ENCODE measurements around the gene UNK.

UNK gene

GRCh38 chr17:75743625-75744206 is 40.9 kb upstream of the UNK start:
- Histone ChIP-seq H3K9me3 (ENCODE audit: control insufficient read depth, low read length) (no peaks in the 10 kb centered on the region), H3K4me1 (ENCODE audit: control insufficient read depth, insufficient read depth, low read length) (no peaks in the 10 kb centered on the region), H3K4me3 (ENCODE audit: insufficient read depth, low read depth, low read length) (no peak overlapping the region), H3K36me3 (ENCODE audit: control insufficient read depth, insufficient read depth, low read length) (no peaks in the 10 kb centered on the region), H3K27ac (ENCODE audit: insufficient read depth, low read depth, low read length, poor library complexity, severe bottlenecking) (no peak overlapping the region), H3K27me3 (ENCODE audit: control insufficient read depth, insufficient read depth, low read length, poor library complexity, severe bottlenecking) (no peaks in the 10 kb centered on the region)
- 93 to 94% methylated on average over 25 of the region's 25 CpGs for WGBS, 2 experiments

DNA sequence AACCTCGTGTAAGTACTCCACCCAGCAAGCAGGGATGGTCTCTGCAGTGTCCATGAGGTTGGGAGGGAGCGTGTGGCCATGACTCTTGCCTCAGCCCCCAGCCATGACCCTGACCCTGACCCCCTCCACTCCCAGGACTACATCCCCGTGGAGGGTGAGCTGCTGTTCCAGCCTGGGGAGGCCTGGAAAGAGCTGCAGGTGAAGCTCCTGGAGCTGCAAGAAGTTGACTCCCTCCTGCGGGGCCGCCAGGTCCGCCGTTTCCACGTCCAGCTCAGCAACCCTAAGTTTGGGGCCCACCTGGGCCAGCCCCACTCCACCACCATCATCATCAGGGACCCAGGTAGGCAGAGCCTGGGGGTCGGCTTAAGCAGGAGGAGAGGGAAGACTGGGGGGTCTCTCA is 35.9 kb upstream of the UNK start:
- H3K4me1 ChIP-seq (ENCODE audit: control insufficient read depth, insufficient read depth, low read length), result no peaks in the 10 kb centered on the region
- no peaks in the 10 kb centered on the region for H3K36me3 ChIP-seq (ENCODE audit: control insufficient read depth, insufficient read depth, low read length)
- H3K27me3 ChIP-seq (ENCODE audit: control insufficient read depth, insufficient read depth, low read length, poor library complexity, severe bottlenecking), result peaks cover 8% of the 10 kb centered on the region
- 88 to 90% methylated on average over 9 of the region's 9 CpGs for WGBS, 2 experiments
- H3K4me3 ChIP-seq (ENCODE audit: insufficient read depth, low read depth, low read length), result no peak overlapping the region
- H3K9me3 ChIP-seq (ENCODE audit: control insufficient read depth, low read length), result no peaks in the 10 kb centered on the region
- no peak overlapping the region for H3K27ac ChIP-seq (ENCODE audit: insufficient read depth, low read depth, low read length, poor library complexity, severe bottlenecking)

GRCh38 chr17:75749545-75750389 is 34.8 kb upstream of the UNK start:
- peaks cover 12% of the 10 kb centered on the region for H3K27me3 ChIP-seq (ENCODE audit: control insufficient read depth, insufficient read depth, low read length, poor library complexity, severe bottlenecking)
- 23 to 25% methylated on average over 20 of the region's 20 CpGs for WGBS, 2 experiments

DNA sequence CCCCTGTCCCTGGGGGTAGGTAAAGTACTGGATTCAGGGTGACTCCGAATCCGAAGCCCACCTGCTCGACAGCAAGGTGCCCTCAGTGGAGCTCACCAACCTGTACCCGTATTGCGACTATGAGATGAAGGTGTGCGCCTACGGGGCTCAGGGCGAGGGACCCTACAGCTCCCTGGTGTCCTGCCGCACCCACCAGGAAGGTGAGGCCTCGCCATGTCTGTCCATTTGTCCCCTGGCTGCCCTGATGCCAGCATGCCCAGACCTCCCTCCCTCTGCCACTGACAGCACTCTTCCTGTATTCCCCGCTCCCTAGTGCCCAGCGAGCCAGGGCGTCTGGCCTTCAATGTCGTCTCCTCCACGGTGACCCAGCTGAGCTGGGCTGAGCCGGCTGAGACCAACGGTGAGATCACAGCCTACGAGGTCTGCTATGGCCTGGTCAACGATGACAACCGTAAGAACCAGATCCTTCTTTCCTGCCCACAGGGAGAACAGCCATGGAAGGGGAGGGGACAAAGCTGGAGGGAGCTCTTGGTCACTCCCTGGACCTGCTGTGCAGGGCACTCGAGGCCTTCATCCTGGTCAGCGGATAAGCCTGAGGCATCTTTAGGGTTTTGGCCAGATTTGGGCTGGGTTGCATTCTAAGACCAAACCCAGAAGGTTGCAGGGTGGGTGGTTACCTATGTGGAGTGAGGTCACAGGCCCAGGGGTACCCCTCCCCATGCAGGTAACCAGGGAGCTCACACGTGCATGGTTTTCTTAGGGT is 33.8 kb upstream of the UNK start:
- 88 to 89% methylated on average over 23 of the region's 23 CpGs for WGBS, 2 experiments
- Histone ChIP-seq H3K27ac (ENCODE audit: insufficient read depth, low read depth, low read length, poor library complexity, severe bottlenecking) (no peak overlapping the region), H3K4me3 (ENCODE audit: insufficient read depth, low read depth, low read length) (no peak overlapping the region), H3K27me3 (ENCODE audit: control insufficient read depth, insufficient read depth, low read length, poor library complexity, severe bottlenecking) (peaks cover 12% of the 10 kb centered on the region), H3K36me3 (ENCODE audit: control insufficient read depth, insufficient read depth, low read length) (no peaks in the 10 kb centered on the region), H3K9me3 (ENCODE audit: control insufficient read depth, low read length) (no peaks in the 10 kb centered on the region), H3K4me1 (ENCODE audit: control insufficient read depth, insufficient read depth, low read length) (peaks cover 4% of the 10 kb centered on the region)

More at GRCh38 chr17:75749545-75750389, 34.8 kb upstream of the UNK start:
- H3K4me3 ChIP-seq (ENCODE audit: insufficient read depth, low read depth, low read length), result no peak overlapping the region
- H3K9me3 ChIP-seq (ENCODE audit: control insufficient read depth, low read length), result no peaks in the 10 kb centered on the region
- H3K4me1 ChIP-seq (ENCODE audit: control insufficient read depth, insufficient read depth, low read length), result no peaks in the 10 kb centered on the region
- H3K27ac ChIP-seq (ENCODE audit: insufficient read depth, low read depth, low read length, poor library complexity, severe bottlenecking), result no peak overlapping the region
- H3K36me3 ChIP-seq (ENCODE audit: control insufficient read depth, insufficient read depth, low read length), result no peaks in the 10 kb centered on the region

DNA sequence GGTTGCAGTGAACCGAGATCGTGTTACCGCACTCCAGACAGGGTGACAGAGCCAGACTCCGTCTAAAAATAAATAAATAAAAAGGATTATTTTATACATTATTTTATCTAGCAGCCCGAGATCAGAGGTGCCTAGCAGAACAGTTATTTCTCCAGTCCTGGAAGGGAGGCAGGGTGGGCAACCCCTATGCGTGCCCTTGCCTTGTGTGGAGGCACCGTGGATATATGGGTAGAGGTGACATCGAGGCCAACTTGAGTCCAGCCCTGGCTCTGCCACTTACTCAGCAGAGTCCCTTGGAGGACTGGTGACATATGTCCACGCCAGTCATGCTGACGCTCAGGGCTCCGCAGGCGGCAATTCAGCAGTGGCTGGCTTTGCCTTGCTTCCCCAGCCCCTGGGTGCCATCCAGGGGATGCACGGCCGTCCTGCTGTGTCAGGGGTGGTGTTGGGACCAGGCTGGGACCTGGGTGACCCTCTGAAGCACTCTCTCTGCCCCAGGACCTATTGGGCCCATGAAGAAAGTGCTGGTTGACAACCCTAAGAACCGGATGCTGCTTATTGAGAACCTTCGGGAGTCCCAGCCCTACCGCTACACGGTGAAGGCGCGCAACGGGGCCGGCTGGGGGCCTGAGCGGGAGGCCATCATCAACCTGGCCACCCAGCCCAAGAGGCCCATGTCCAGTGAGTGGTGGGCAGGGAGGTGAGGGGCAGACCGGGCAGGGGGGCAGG is 32.8 kb upstream of the UNK start:
- Histone ChIP-seq H3K9me3 (ENCODE audit: control insufficient read depth, low read length) (no peaks in the 10 kb centered on the region), H3K4me3 (ENCODE audit: insufficient read depth, low read depth, low read length) (no peak overlapping the region), H3K27me3 (ENCODE audit: control insufficient read depth, insufficient read depth, low read length, poor library complexity, severe bottlenecking) (peaks cover 12% of the 10 kb centered on the region), H3K27ac (ENCODE audit: insufficient read depth, low read depth, low read length, poor library complexity, severe bottlenecking) (no peak overlapping the region), H3K4me1 (ENCODE audit: control insufficient read depth, insufficient read depth, low read length) (peaks cover 4% of the 10 kb centered on the region), H3K36me3 (ENCODE audit: control insufficient read depth, insufficient read depth, low read length) (no peaks in the 10 kb centered on the region)
- 85 to 87% methylated on average over 23 to 24 of the region's 24 CpGs for WGBS, 2 experiments

GRCh38 chr17:75752405-75752709 is 32.2 kb upstream of the UNK start:
- Histone ChIP-seq H3K27ac (ENCODE audit: insufficient read depth, low read depth, low read length, poor library complexity, severe bottlenecking) (no peak overlapping the region), H3K4me1 (ENCODE audit: control insufficient read depth, insufficient read depth, low read length) (peaks cover 4% of the 10 kb centered on the region), H3K36me3 (ENCODE audit: control insufficient read depth, insufficient read depth, low read length) (no peaks in the 10 kb centered on the region), H3K27me3 (ENCODE audit: control insufficient read depth, insufficient read depth, low read length, poor library complexity, severe bottlenecking) (peaks cover 12% of the 10 kb centered on the region), H3K4me3 (ENCODE audit: insufficient read depth, low read depth, low read length) (no peak overlapping the region), H3K9me3 (ENCODE audit: control insufficient read depth, low read length) (no peaks in the 10 kb centered on the region)
- WGBS, 2 experiments, result 95% methylated on average over 10 of the region's 10 CpGs

- no peaks in the 10 kb centered on the region for H3K36me3 ChIP-seq (ENCODE audit: control insufficient read depth, insufficient read depth, low read length)
- H3K4me3 ChIP-seq (ENCODE audit: insufficient read depth, low read depth, low read length), result no peak overlapping the region
- peaks cover 12% of the 10 kb centered on the region for H3K27me3 ChIP-seq (ENCODE audit: control insufficient read depth, insufficient read depth, low read length, poor library complexity, severe bottlenecking)
- H3K27ac ChIP-seq (ENCODE audit: insufficient read depth, low read depth, low read length, poor library complexity, severe bottlenecking), result no peak overlapping the region
- WGBS, 2 experiments, result 84 to 85% methylated on average over 19 of the region's 19 CpGs
- no peaks in the 10 kb centered on the region for H3K9me3 ChIP-seq (ENCODE audit: control insufficient read depth, low read length)
- H3K4me1 ChIP-seq (ENCODE audit: control insufficient read depth, insufficient read depth, low read length), result peaks cover 4% of the 10 kb centered on the region
Observed at GRCh38 chr17:75752802-75753513, 31.6 kb upstream of the UNK start.

GRCh38 chr17:75753514-75754377 is 30.9 kb upstream of the UNK start:
- no peaks in the 10 kb centered on the region for H3K36me3 ChIP-seq (ENCODE audit: control insufficient read depth, insufficient read depth, low read length)
- H3K9me3 ChIP-seq (ENCODE audit: control insufficient read depth, low read length), result no peaks in the 10 kb centered on the region
- no peak overlapping the region for H3K27ac ChIP-seq (ENCODE audit: insufficient read depth, low read depth, low read length, poor library complexity, severe bottlenecking)
- peaks cover 4% of the 10 kb centered on the region for H3K4me1 ChIP-seq (ENCODE audit: control insufficient read depth, insufficient read depth, low read length)
- H3K4me3 ChIP-seq (ENCODE audit: insufficient read depth, low read depth, low read length), result no peak overlapping the region
- H3K27me3 ChIP-seq (ENCODE audit: control insufficient read depth, insufficient read depth, low read length, poor library complexity, severe bottlenecking), result peaks cover 12% of the 10 kb centered on the region
- 18 to 19% methylated on average over 76 of the region's 76 CpGs for WGBS, 2 experiments

Measured in ectodermal cell (in vitro differentiated cells).